SK-N-SH (cell line): ENCODE results near the gene IFNG-AS1.

ENCODE experiments used
- CTCF ChIP-seq: fragments of 200-600 bp; sonication (generic); IDR thresholded peaks from 2 replicates; pipeline ENCODE4 v1.6.1; 2017; ENCODE audit warnings: antibody characterized with exemption, mild to moderate bottlenecking, moderate library complexity
- PBX3 ChIP-seq: IDR thresholded peaks from 2 replicates; pipeline ENCODE4; 2012
- REST ChIP-seq: IDR thresholded peaks from 2 replicates; pipeline ENCODE4 v1.6.1; 2012; ENCODE audit warnings: mild to moderate bottlenecking, low read depth, low read length, moderate library complexity
- RXRA ChIP-seq: IDR thresholded peaks from 2 replicates; pipeline ENCODE4 v1.4.0; 2012; ENCODE audit warnings: low read depth, mild to moderate bottlenecking, borderline replicate concordance
- ZBTB33 ChIP-seq: IDR thresholded peaks from 2 replicates; pipeline ENCODE4 v1.4.0; 2012; ENCODE audit warnings: low read depth, borderline replicate concordance

GRCh38 chr12:68031881-68032739, 42.9 kb downstream of the IFNG-AS1 start:
- TF ChIP-seq RXRA (no peak), CTCF (no peak), PBX3 (no peak), REST (no peak), ZBTB33 (no peak)
